Stimulated activated naive CD8-positive, alpha-beta T cell treated with anti-CD3 and anti-CD28 coated beads, Interleukin-15, Interleukin-2, amounts not matched to agents 100 ng/mL and 50 ng/mL, for 24 hours (primary cell): ENCODE results near the gene NR3C2.

ENCODE experiments used
- H3K27ac Mint-ChIP-seq: one replicate; pipeline ENCODE4 v1.8.0; 2021; ENCODE audit warnings: mild to moderate bottlenecking, mixed read lengths
- H3K27me3 Mint-ChIP-seq: one replicate; pipeline ENCODE4 v1.8.0; 2021; ENCODE audit warnings: mixed read lengths
- H3K36me3 Mint-ChIP-seq: one replicate; pipeline ENCODE4 v1.8.0; 2021; ENCODE audit warnings: low read depth, mixed read lengths
- H3K4me1 Mint-ChIP-seq: one replicate; pipeline ENCODE4 v1.8.0; 2021; ENCODE audit warnings: low read depth, mixed read lengths
- H3K4me3 Mint-ChIP-seq: one replicate; pipeline ENCODE4 v1.8.0; 2021; ENCODE audit warnings: mild to moderate bottlenecking, mixed read lengths
- H3K9me3 Mint-ChIP-seq: one replicate; pipeline ENCODE4 v1.8.0; 2021; ENCODE audit warnings: mixed read lengths

NR3C2 gene

DNA sequence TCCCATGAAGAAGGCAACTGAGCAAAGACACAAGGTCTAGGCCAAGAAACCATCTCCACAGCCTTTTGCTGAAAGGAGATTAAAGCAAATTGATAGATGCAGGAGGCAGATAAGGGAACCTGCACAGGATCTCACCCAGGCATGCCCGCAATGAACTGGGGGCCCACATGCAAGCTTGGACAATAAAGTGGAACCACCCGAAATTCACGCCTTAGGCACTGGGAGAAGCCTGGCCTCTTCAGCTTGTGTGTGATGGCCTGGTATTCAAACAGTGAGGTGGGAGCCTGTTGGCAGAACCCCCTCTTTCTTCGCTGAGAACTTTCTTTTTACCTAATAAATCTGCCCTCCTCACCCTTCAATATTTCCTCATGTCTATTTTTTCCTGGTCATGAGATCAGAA is 213.2 kb downstream of the NR3C2 start:
- no peak overlapping the region for H3K27ac Mint-ChIP-seq
- H3K4me1 Mint-ChIP-seq = no peaks in the 10 kb centered on the region
- H3K36me3 Mint-ChIP-seq = no peaks in the 10 kb centered on the region
- H3K9me3 Mint-ChIP-seq = no peaks in the 10 kb centered on the region
- no peaks in the 10 kb centered on the region for H3K27me3 Mint-ChIP-seq
- no peak overlapping the region for H3K4me3 Mint-ChIP-seq

DNA sequence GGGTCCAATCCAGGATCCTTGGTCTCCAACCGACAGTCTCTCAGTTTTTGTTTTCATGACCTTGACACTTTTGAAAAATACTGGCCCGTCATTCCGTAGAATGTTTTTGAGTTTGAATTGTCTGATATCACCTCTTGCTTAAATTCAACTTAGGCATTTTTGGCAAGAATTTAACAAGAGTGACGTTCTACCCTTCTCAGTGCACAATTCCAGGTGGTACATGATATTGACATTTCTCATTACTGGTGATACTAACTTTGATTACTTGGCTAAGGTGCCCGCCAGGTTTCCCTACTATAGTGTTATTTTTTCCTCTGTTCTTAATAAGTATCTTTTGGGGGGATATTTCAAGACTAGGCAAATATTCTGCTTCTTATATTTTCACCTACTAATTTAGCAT is 215.1 kb downstream of the NR3C2 start:
- Mint-ChIP-seq H3K4me1 (no peaks in the 10 kb centered on the region), H3K36me3 (no peaks in the 10 kb centered on the region), H3K9me3 (no peaks in the 10 kb centered on the region), H3K27me3 (no peaks in the 10 kb centered on the region), H3K27ac (no peak overlapping the region), H3K4me3 (no peak overlapping the region)

DNA sequence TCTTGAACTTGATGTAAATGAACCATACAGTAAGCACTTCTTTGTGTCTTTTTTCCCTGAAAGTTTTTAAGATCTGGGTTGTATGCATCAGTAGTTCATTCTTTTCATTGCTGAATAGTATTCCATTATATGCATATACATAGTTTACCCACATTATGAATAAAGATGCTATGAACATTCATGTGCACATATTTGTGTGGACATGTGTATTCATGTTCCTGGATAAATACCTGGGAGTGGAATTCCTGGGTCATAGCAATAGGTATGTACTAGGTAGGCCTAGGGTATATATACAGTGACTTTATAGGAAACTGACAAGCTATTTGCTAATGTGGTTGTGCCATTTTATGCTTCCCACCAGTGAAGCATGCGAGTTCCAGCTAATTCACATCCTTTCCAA is 215.9 kb downstream of the NR3C2 start:
- Mint-ChIP-seq H3K27me3 (no peaks in the 10 kb centered on the region), H3K27ac (no peak overlapping the region), H3K9me3 (no peaks in the 10 kb centered on the region), H3K4me1 (no peaks in the 10 kb centered on the region), H3K4me3 (no peak overlapping the region), H3K36me3 (no peaks in the 10 kb centered on the region)

DNA sequence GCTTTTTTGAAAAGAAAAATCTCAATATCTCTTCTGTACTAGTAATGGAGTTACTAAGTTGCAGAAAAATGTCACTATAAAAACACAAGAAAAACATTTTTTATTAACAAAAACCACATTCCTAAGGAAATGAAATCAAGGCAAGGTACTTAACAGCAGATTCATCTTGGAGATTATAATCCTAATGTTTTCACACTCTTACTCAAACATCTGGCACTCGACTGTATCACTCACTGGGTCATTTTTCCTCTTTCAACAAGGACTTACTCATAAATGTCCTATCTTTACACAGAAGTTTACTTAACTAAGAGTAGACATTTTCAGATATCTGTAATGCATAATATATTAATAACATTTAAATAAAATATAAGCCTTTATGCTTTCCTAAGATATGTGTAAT is 216.6 kb downstream of the NR3C2 start:
- Mint-ChIP-seq H3K4me3 (no peak overlapping the region), H3K27me3 (no peaks in the 10 kb centered on the region), H3K36me3 (no peaks in the 10 kb centered on the region), H3K4me1 (no peaks in the 10 kb centered on the region), H3K9me3 (no peaks in the 10 kb centered on the region), H3K27ac (no peak overlapping the region)

DNA sequence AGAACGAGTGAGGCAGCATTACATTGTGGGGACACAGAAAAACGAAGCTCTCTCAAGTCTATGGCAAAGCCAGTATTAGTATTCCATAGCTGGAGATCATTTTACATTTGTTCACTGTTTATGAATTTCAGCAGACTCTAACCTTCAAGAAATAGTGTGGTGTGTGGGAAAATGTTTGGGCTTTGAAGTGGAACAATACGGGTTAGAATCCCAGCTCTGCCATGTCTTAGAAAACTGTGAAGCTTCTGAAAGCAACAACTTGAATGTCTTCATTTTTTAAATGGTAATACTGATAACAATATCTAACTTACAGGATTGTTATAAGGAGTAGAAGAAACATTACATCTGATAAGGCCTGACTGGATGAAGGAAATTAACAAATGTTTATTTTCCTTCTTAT is 217.7 kb downstream of the NR3C2 start:
- Mint-ChIP-seq H3K4me1 (no peaks in the 10 kb centered on the region), H3K27me3 (no peaks in the 10 kb centered on the region), H3K4me3 (no peak overlapping the region), H3K27ac (no peak overlapping the region), H3K9me3 (no peaks in the 10 kb centered on the region), H3K36me3 (no peaks in the 10 kb centered on the region)

DNA sequence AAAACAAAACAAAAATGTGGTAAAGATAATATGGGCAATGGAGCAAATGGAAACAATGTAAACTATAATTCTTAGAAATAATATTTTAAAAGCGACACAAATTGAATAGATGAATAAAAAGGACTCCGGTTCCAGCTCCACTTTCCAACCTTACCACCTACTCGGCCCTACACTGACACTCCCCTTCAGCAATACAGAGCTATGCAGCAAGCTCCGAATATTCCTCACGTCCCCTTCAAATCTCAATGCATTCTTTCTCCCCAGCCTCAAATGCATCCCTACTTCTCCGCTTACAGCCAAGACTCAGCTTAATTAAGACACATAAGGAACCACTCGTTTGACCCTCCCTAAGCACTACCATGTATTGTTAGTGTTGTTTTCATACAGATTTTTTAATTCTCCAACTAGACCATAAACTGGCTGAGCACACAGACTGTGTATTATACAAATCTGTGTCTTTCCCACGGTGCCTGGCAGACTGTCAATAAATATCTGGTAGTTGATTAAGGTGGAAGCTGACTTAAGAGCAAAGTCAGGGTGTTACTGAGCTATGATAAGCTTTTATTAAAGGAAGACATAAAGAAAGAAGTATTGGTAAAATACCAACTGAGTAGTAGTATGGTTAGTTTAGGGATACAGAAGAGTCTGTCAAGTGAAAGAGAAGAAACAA is 219.1 kb downstream of the NR3C2 start:
- H3K36me3 Mint-ChIP-seq = no peaks in the 10 kb centered on the region
- no peaks in the 10 kb centered on the region for H3K9me3 Mint-ChIP-seq
- no peak overlapping the region for H3K27ac Mint-ChIP-seq
- H3K4me1 Mint-ChIP-seq = peaks cover 7% of the 10 kb centered on the region
- no peaks in the 10 kb centered on the region for H3K27me3 Mint-ChIP-seq
- H3K4me3 Mint-ChIP-seq = no peak overlapping the region

DNA sequence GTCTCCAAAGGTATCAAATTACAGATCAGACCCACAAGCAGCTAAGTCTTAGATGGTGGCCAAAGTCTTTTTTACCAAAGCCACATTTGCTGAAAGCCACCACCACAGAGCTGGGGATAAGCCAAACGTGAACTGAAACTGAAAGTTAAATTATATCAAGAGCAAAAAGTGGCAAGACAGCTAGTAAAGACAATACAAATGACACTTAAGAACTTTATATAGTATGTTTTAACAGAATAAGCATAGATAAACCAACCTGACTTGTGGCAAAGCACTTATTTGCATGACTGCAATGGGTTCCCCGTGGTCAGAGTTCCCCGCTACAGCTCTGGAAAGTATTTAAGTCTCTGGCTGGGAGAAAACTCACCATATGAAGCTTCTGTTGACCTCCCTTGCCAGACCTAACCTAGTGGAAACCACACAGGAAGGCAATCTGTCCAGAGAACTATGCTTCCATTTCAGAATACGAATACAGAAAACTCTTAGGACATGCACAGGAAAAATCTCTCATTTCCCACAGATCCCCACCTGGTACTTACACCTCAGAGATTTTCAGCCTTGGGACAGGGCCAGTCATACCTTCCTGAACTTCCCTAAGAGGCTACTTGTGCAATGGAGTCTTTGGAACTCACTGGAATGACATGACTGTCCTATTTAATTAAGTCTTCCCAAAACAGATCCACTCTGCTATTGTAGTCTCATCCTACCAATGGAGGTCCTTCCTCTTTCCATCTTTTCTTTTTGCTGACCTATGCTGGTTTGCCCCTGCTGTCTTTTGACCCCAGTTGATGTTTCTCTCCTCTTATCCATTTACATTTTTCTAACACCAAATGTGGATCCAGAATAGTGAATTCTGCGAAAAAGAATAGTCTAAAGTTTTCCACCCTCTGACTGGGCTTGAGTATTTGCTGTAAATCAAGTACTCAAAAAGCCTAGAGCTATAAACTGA is 225.1 kb downstream of the NR3C2 start:
- no peaks in the 10 kb centered on the region for H3K27me3 Mint-ChIP-seq
- peaks cover 33% of the 10 kb centered on the region for H3K4me1 Mint-ChIP-seq
- H3K36me3 Mint-ChIP-seq = no peaks in the 10 kb centered on the region
- H3K27ac Mint-ChIP-seq = peak overlapping the region; percentile 83
- H3K9me3 Mint-ChIP-seq = no peaks in the 10 kb centered on the region
- peak overlapping the region; percentile 80 for H3K4me3 Mint-ChIP-seq

DNA sequence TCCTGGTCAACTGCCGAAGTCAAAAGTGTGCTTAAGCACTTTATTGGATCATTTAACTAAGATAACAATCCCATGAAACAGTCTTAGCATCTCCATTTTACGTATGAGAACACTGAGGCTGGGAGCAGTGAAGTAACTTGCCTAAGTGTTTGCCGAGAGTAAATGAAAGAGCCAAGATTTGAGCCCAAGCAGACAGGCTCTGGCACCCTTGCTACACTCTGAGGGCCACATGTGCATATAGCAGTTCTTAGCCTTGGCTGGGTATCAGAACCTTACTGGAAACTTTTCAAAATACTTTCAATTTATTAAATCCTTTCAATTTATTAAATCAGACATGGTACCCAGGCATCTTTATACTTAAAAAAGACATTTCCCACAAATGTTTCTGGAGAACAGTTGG is 225.9 kb downstream of the NR3C2 start:
- H3K4me1 Mint-ChIP-seq = peaks cover 33% of the 10 kb centered on the region
- H3K9me3 Mint-ChIP-seq = no peaks in the 10 kb centered on the region
- no peaks in the 10 kb centered on the region for H3K36me3 Mint-ChIP-seq
- no peak overlapping the region for H3K27ac Mint-ChIP-seq
- H3K4me3 Mint-ChIP-seq = peak overlapping the region; percentile 80
- no peaks in the 10 kb centered on the region for H3K27me3 Mint-ChIP-seq

DNA sequence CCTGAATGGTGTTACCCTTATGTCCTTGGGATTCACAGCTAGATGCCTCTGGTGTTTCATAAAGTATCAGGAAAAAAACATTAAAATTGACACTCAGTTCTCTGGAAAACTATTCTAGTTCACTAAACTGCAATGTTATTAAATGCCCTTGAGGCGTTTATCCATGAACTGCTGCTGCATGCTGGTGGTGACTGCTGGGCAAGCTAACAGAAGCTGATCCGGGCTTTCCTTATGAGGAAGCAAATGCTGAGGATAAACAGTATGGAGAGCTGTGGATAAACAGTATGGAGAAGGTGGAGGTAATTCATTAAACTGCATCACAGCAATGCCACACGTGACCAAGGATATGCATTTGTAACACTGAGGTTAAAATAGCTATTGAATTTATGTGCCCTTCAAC is 227.0 kb downstream of the NR3C2 start:
- H3K4me3 Mint-ChIP-seq = no peak overlapping the region
- H3K27ac Mint-ChIP-seq = no peak overlapping the region
- H3K4me1 Mint-ChIP-seq = peaks cover 33% of the 10 kb centered on the region
- no peaks in the 10 kb centered on the region for H3K27me3 Mint-ChIP-seq
- H3K36me3 Mint-ChIP-seq = no peaks in the 10 kb centered on the region
- H3K9me3 Mint-ChIP-seq = no peaks in the 10 kb centered on the region

DNA sequence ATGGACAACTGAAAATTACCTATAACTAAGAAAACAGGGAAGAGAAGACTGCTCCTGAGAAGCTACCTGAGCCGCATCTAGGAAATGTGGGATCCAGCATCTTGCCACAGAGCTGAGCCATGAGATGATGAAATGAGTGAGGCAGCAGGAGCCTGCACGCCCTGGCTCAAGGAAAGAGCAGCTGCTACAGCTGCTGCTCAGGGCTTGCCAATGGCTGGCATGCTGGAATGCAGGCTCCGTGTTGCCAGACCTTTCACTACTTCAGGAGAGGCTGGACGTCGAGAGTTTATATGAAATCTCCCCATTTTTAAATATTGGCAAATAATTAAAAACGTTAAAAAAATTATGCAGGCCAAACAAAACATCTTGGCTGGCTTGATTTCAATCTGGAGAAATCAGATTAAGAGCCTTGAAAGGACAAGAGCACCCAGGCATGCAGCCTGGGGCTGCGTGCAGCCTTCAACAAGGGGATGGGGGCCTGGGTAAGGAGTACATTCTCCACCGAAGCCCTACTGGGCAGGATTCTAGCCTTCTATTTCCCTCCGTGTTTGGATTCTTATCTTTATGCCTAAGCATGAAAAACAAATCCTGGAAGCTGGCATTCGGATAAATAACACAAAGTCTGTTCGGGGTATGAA is 227.6 kb downstream of the NR3C2 start:
- Mint-ChIP-seq H3K9me3 (no peaks in the 10 kb centered on the region), H3K4me1 (peaks cover 33% of the 10 kb centered on the region), H3K4me3 (no peak overlapping the region), H3K27me3 (no peaks in the 10 kb centered on the region), H3K36me3 (no peaks in the 10 kb centered on the region), H3K27ac (no peak overlapping the region)

DNA sequence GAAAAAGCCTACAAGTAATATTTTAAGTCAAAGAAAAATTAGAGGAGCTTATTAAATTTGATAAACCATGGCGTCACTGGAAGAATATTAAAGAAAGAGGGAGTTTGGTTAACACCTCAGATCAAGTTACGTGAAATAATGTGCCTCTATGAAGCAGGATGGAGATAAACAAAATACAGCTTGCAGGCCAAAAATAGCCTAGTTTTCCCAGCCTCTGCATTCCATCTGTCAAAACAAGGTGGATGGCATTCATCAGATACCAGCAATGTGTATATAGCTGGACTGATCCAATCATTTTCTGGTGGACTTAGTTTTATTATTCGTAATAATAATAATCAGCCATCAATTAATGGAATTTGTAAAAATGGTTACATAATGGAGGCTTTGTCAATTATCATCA is 230.7 kb downstream of the NR3C2 start:
- no peaks in the 10 kb centered on the region for H3K9me3 Mint-ChIP-seq
- no peak overlapping the region for H3K27ac Mint-ChIP-seq
- no peak overlapping the region for H3K4me3 Mint-ChIP-seq
- H3K27me3 Mint-ChIP-seq = no peaks in the 10 kb centered on the region
- H3K4me1 Mint-ChIP-seq = peaks cover 11% of the 10 kb centered on the region
- H3K36me3 Mint-ChIP-seq = no peaks in the 10 kb centered on the region

DNA sequence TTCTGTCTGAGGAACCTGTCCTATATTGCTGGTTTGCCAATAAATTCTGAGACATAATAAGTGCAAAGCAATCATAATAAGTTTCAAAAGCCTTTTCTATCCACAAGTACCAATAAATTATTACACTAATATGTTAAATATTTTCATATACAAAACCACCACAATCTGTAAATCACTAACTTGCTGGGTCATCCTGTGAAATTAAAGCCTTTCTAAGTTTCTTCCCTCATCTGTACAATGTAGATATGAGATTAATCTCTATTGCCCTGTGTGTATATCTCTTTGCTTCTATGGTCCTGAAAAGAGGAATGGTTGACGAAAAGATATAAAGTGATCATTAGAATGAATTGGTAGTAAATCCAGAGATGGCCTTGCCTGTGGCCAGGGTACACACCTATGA is 231.6 kb downstream of the NR3C2 start:
- Mint-ChIP-seq H3K36me3 (no peaks in the 10 kb centered on the region), H3K4me1 (peaks cover 5% of the 10 kb centered on the region), H3K27ac (no peak overlapping the region)

DNA sequence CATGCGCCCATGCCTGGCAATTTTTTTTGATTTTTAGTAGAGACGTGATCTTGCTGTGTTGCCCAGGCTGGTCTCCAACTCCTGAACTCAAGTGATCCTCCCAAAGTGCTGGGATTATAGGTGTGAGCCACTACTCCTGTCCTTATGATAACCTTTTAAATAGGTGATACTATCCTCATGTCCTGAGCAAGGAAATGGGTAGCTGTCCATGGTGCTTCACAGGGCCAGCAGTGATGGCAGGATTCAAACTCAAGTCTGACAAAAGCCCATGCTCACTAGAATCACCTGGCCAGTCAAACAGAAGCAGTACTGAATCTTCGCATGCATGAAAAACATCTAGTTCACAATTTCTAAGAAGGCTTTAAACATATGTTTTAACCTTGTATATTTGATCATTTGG is 235.1 kb downstream of the NR3C2 start:
- H3K36me3 Mint-ChIP-seq = no peaks in the 10 kb centered on the region
- no peak overlapping the region for H3K27ac Mint-ChIP-seq
- H3K9me3 Mint-ChIP-seq = no peaks in the 10 kb centered on the region
- no peak overlapping the region for H3K4me3 Mint-ChIP-seq
- H3K27me3 Mint-ChIP-seq = no peaks in the 10 kb centered on the region
- H3K4me1 Mint-ChIP-seq = no peaks in the 10 kb centered on the region

More for the DNA sequence above, 231.6 kb downstream of the NR3C2 start:
- Mint-ChIP-seq H3K9me3 (no peaks in the 10 kb centered on the region), H3K4me3 (no peak overlapping the region), H3K27me3 (no peaks in the 10 kb centered on the region)

DNA sequence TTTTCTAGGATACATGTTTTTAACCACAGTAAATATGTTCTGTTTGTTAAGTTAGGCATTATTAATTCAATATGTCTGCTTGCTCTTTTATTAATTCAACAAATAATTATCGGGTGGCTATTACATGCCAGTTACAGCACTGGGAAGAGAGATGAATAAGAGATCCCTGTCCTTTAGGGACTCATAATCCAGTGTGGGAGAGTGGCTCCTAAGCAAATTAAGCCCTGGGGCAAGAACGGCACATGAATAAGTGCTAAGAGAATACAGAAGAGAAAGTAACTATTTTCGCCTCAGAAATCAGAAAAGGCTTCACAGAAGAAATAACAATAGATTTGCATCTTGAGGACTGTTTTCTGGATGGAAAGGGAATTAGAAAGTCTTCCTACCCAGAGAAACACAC is 236.7 kb downstream of the NR3C2 start:
- H3K4me3 Mint-ChIP-seq = no peak overlapping the region
- no peaks in the 10 kb centered on the region for H3K36me3 Mint-ChIP-seq
- H3K27ac Mint-ChIP-seq = no peak overlapping the region
- no peaks in the 10 kb centered on the region for H3K4me1 Mint-ChIP-seq
- no peaks in the 10 kb centered on the region for H3K27me3 Mint-ChIP-seq
- H3K9me3 Mint-ChIP-seq = no peaks in the 10 kb centered on the region

DNA sequence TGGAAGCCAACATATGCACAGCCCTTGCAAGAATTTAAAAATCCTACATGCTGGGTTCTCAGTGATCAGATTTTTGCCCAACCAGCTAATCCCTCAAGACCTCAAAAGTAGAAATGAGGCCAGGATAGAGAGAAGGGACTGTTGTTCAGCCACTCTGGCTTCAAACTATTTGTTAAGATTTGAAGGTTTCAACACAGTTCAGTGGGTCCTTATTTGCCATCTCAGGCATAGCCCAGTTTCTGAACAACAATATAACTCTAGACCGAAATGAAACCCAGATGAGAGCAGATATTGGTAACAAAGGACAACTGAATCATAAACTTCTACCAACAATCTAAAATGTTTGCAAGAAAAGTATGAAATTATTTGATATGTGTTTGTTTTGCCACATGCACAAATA is 237.3 kb downstream of the NR3C2 start:
- H3K27ac Mint-ChIP-seq = no peak overlapping the region
- H3K27me3 Mint-ChIP-seq = no peaks in the 10 kb centered on the region
- H3K9me3 Mint-ChIP-seq = no peaks in the 10 kb centered on the region
- no peaks in the 10 kb centered on the region for H3K36me3 Mint-ChIP-seq
- no peak overlapping the region for H3K4me3 Mint-ChIP-seq
- H3K4me1 Mint-ChIP-seq = no peaks in the 10 kb centered on the region
